ENCODE data around the gene CHRM1. TPM values are rescaled to one million over a fixed set of nuclear protein-coding genes. Genes with fewer than 3 reads are reported as not detected.
A peak's percentile ranks its signal among the peaks of the same experiment; 100 is the strongest.

CHRM1 gene
- total RNA-seq, 2 experiments from 2014 or later: not detected

DNA sequence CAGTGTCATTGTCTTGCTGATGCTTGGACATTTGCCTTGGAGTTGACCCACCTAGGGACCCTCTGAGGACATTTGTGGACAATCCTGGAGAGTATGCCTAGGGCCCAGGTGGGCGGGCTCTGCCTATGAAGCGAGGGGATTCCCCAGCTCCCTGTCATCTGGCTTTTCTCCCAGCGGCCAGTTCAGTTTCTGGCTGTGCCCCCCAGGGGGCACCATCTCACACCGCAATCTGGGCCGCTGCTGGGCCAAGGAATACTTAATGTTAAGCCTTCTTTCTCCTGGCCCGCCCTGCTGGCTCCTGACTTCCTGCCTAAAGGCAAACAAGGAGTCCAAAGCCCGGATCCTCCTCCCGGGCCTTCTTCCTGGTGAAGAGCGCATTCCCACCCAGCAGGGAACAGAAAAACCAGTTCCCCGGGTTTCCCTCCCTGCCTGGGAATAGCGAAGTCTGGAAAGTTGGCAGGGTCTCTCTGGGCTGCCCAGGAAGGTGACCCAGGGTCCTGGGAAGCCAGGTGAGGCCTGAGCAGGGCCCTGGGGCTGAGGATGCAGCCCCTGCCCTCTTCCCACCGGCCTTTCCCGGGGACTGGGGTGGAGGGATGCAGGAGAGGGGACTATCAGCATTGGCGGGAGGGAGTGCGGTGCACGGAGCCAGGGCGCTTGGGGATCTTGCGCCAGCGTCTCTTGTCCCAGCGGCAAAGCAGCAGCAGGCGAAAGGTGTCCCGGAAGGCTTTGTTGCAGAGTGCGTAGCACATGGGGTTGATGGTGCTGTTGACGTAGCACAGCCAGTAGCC lies 11.9 kb downstream of the CHRM1 start:
- no peak for ATAC-seq (ENCODE audit: poor library complexity)
- H3K27me3 Mint-ChIP-seq: peaks cover 17% of the 10 kb centered on the region
- H3K36me3 Mint-ChIP-seq (ENCODE audit: low read depth): no peaks in the 10 kb centered on the region
- peaks cover 0 to 5% of the 10 kb centered on the region in 2 experiments for H3K9me3 ChIP-seq (ENCODE audit: control insufficient read depth in 1 of 2, insufficient read depth in 1 of 2, low read length in 2 of 2)
- H3K27me3 ChIP-seq (ENCODE audit: control insufficient read depth in 1 of 2, insufficient read depth in 2 of 2, low read length in 2 of 2): peaks cover 0 to 7% of the 10 kb centered on the region in 2 experiments
- TF ChIP-seq, protein P1, sequence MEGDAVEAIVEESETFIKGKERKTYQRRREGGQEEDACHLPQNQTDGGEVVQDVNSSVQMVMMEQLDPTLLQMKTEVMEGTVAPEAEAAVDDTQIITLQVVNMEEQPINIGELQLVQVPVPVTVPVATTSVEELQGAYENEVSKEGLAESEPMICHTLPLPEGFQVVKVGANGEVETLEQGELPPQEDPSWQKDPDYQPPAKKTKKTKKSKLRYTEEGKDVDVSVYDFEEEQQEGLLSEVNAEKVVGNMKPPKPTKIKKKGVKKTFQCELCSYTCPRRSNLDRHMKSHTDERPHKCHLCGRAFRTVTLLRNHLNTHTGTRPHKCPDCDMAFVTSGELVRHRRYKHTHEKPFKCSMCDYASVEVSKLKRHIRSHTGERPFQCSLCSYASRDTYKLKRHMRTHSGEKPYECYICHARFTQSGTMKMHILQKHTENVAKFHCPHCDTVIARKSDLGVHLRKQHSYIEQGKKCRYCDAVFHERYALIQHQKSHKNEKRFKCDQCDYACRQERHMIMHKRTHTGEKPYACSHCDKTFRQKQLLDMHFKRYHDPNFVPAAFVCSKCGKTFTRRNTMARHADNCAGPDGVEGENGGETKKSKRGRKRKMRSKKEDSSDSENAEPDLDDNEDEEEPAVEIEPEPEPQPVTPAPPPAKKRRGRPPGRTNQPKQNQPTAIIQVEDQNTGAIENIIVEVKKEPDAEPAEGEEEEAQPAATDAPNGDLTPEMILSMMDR (IDR thresholded peaks at IDR 0.05): no peak
- ChIA-PET POLR2A (no interaction called here), CTCF (no interaction called here)
- intact Hi-C loops (cut with DNase I, micrococcal nuclease): loop anchor here (2.0 to 5.0 kb wide), 4 partner anchors 70 to 1472 kb away; no protein-coding TSS in a partner anchor
- H3K4me3 Mint-ChIP-seq: no peak overlapping the region
- no peak overlapping the region for H3K4me3 ChIP-seq (ENCODE audit: low read length)
- peak in 2 of 14 experiments; percentile 12 to 29 for DNase-seq
- H3K27ac ChIP-seq (ENCODE audit: low read depth in 1 of 2, low read length in 2 of 2): no peak overlapping the region
- H3K36me3 ChIP-seq (ENCODE audit: insufficient read depth, low read length): no peaks in the 10 kb centered on the region
- H3K4me1 Mint-ChIP-seq (ENCODE audit: low read depth): no peaks in the 10 kb centered on the region
- H3K9me3 Mint-ChIP-seq: no peaks in the 10 kb centered on the region
- H3K27ac Mint-ChIP-seq: no peak overlapping the region
- H3K4me1 ChIP-seq (ENCODE audit: insufficient read depth, low read length): peaks cover 7% of the 10 kb centered on the region

- Histone ChIP-seq H3K4me1 (ENCODE audit: insufficient read depth, low read length) (peaks cover 7% of the 10 kb centered on the region), H3K27me3 (ENCODE audit: control insufficient read depth in 1 of 2, insufficient read depth in 2 of 2, low read length in 2 of 2) (peaks cover 0 to 7% of the 10 kb centered on the region in 2 experiments), H3K36me3 (ENCODE audit: insufficient read depth, low read length) (no peaks in the 10 kb centered on the region), H3K9me3 (ENCODE audit: control insufficient read depth in 1 of 2, insufficient read depth in 1 of 2, low read length in 2 of 2) (peaks cover 0 to 5% of the 10 kb centered on the region in 2 experiments), H3K4me3 (ENCODE audit: low read length) (no peak overlapping the region), H3K27ac (ENCODE audit: low read depth in 1 of 2, low read length in 2 of 2) (no peak overlapping the region)
- CTCF ChIA-PET: no interaction called here
- Mint-ChIP-seq H3K4me3 (no peak overlapping the region), H3K27ac (no peak overlapping the region), H3K27me3 (peaks cover 20% of the 10 kb centered on the region), H3K36me3 (ENCODE audit: low read depth) (no peaks in the 10 kb centered on the region), H3K4me1 (ENCODE audit: low read depth) (no peaks in the 10 kb centered on the region), H3K9me3 (no peaks in the 10 kb centered on the region)
- intact Hi-C loops (cut with DNase I, micrococcal nuclease): loop anchor here (2.0 to 5.0 kb wide), 4 partner anchors 70 to 1471 kb away; no protein-coding TSS in a partner anchor
- no peak for ATAC-seq (ENCODE audit: poor library complexity)
- TF ChIP-seq, protein P1 (IDR thresholded peaks at IDR 0.05): no peak
- DNase-seq: no peak
- POLR2A ChIA-PET: no interaction called here
Measured at GRCh38 chr11:62908468-62909072, 12.6 kb downstream of the CHRM1 start.

- no peaks in the 10 kb centered on the region for H3K36me3 Mint-ChIP-seq (ENCODE audit: low read depth)
- peak; percentile 60 to 87 (median 74) for DNase-seq
- no peak overlapping the region for H3K27ac ChIP-seq (ENCODE audit: low read depth in 1 of 2, low read length in 2 of 2)
- H3K4me1 ChIP-seq (ENCODE audit: insufficient read depth, low read length): peaks cover 7% of the 10 kb centered on the region
- H3K4me3 ChIP-seq (ENCODE audit: low read length): no peak overlapping the region
- ATAC-seq (ENCODE audit: poor library complexity): peak; percentile 80
- H3K27me3 ChIP-seq (ENCODE audit: control insufficient read depth in 1 of 2, insufficient read depth in 2 of 2, low read length in 2 of 2): peaks cover 0 to 7% of the 10 kb centered on the region in 2 experiments
- no peaks in the 10 kb centered on the region for H3K4me1 Mint-ChIP-seq (ENCODE audit: low read depth)
- H3K9me3 Mint-ChIP-seq: no peaks in the 10 kb centered on the region
- POLR2A ChIA-PET: interaction anchor here (1.5 kb wide), 1 partner anchor 117 kb away, joined by 5 read pairs; no protein-coding TSS in a partner anchor
- intact Hi-C loops (cut with DNase I, micrococcal nuclease): loop anchor here (1.0 to 5.0 kb wide), 4 partner anchors 118 to 1469 kb away; no protein-coding TSS in a partner anchor
- H3K36me3 ChIP-seq (ENCODE audit: insufficient read depth, low read length): no peaks in the 10 kb centered on the region
- H3K4me3 Mint-ChIP-seq: no peak overlapping the region
- peaks cover 0 to 5% of the 10 kb centered on the region in 2 experiments for H3K9me3 ChIP-seq (ENCODE audit: control insufficient read depth in 1 of 2, insufficient read depth in 1 of 2, low read length in 2 of 2)
- CTCF ChIA-PET: interaction anchor here (0.6 to 3.1 kb wide), 19 partner anchors 9 to 308 kb away, joined by 3 to 66 read pairs (median 4); no protein-coding TSS in a partner anchor
- peaks cover 18% of the 10 kb centered on the region for H3K27me3 Mint-ChIP-seq
- TF ChIP-seq, protein P1 (IDR thresholded peaks at IDR 0.05): peak; percentile 96
- H3K27ac Mint-ChIP-seq: no peak overlapping the region
Measured at GRCh38 chr11:62905927-62906531, 15.1 kb downstream of the CHRM1 start.

Data from CD4-positive, alpha-beta T cell (primary cell).